Sigmoid colon (tissue), 7 donors: ENCODE results near the gene REV3L. TPM values are rescaled to one million over a fixed set of nuclear protein-coding genes. Genes with fewer than 3 reads are reported as not detected.

Experiments
- DNase-seq: peaks from one replicate; pipeline ENCODE4 v3.0.0-alpha.2; 2019
- H3K27ac ChIP-seq, 4 donors: fragments of 200-600 bp; sonication (generic); one replicate each; pipeline ENCODE4 v1.5.1; 2016 to 2019; ENCODE audit warnings: mild to moderate bottlenecking in 1 of 4
- H3K27me3 ChIP-seq, 3 donors: fragments of 200-600 bp; sonication (generic); one replicate each; pipeline ENCODE4 v1.5.1; 2019; ENCODE audit warnings: mild to moderate bottlenecking in 1 of 3
- H3K36me3 ChIP-seq, 4 donors: fragments of 200-600 bp; sonication (generic); one replicate each; pipeline ENCODE4 v1.5.1; 2016 to 2019
- H3K4me1 ChIP-seq, 4 donors: fragments of 200-600 bp; sonication (generic); one replicate each; pipeline ENCODE4 v1.5.1; 2017 to 2019
- H3K4me3 ChIP-seq, 4 donors: fragments of 200-600 bp; sonication (generic); one replicate each; pipeline ENCODE4 v1.5.1; 2017 to 2019; ENCODE audit warnings: mild to moderate bottlenecking in 2 of 4, moderate library complexity in 1 of 4
- H3K9me3 ChIP-seq, 4 donors: fragments of 200-600 bp in 3 of 4; sonication (generic) in 3 of 4; one replicate each; pipeline versions ENCODE4 v1.5.1 to v1.6.1; 2013 to 2019
- EP300 ChIP-seq, 4 donors: sonication (generic); formaldehyde crosslinking; IDR thresholded peaks; one replicate each; pipeline ENCODE4 v1.6.1; 2017; ENCODE audit warnings: antibody characterized with exemption in 4 of 4
- POLR2A ChIP-seq, 2 donors: fragments of 450-650 bp; IDR thresholded peaks; one replicate each; pipeline ENCODE4 v1.6.1; 2016; ENCODE audit warnings: antibody characterized with exemption in 2 of 2, mild to moderate bottlenecking in 2 of 2, moderate library complexity in 2 of 2
- POLR2AphosphoS5 ChIP-seq, 4 donors: sonication (generic); formaldehyde crosslinking; IDR thresholded peaks; one replicate each; pipeline ENCODE4 v1.6.1; 2017; ENCODE audit warnings: antibody characterized with exemption in 4 of 4
- WGBS, 2 donors: extraction: QIAGEN DNeasy Blood & Tissue Kit; methylation state at CpG; one replicate each; pipeline ENCODE4 v1.1.7; 2013; 5-methylcytosine and 5-hydroxymethylcytosine counted together
- intact Hi-C: fragments of 100-400 bp; cut with DNase I; formaldehyde crosslinking; loops from one replicate; pipeline ENCODE4 v1.15.1; 2023
- polyA plus RNA-seq, 3 donors: library from polyadenylated mRNA; stranded (reverse); fragments of 200-250 nt; gene quantifications; one replicate each; pipeline ENCODE4 v1.2.3, GENCODE V29; 2013
- total RNA-seq, 4 donors: library from RNA; depleted of rRNA; stranded (reverse); fragments of >200 nt; gene quantifications; one replicate each; pipeline ENCODE4 v1.1.0, GENCODE V29; 2016
- TF ChIP-seq, protein P1 (sequence below), 4 experiments: fragments of 450-650 bp in 3 of 4; fragments of 200-600 bp in 1 of 4; IDR thresholded peaks; one replicate each; pipeline ENCODE4 v1.5.1; 2016 to 2019; ENCODE audit warnings: antibody characterized with exemption in 4 of 4, mild to moderate bottlenecking in 3 of 4, moderate library complexity in 2 of 4
- donor health status: healthy with polysubstance abuse.
- donor health status: Bipolar disorder and iron deficiency.
- donor health status: healthy.

REV3L gene
- total and polyA plus RNA-seq, 7 donors: 3.0 to 122 (median 72.1) TPM

DNA sequence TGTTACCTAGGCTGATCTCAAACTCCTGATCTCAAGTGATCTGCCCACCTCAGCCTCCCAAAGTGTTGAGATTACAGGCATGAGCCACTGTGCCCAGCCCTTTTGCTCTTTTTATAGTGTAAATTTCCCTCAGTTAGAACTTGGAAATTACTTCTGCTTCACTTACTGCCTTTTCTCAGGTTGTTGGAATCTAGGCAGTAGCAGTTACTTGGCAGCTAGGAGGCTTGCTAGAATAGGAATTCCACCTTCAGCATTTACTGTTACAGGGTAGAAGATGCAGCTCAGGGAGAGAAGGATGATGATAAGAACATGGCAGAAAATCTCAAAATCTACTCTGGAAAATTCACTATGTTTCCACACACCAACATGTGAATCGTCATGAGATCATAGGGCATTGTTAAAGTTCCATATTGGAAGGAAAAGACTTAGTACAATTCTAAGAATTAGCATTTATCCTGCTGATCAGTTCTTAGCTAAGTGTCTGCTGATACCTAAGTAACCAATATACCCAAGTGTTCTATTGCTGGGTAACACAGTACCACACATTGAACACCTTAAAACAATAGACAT, 213.5 kb downstream of the REV3L start:
- TF ChIP-seq, protein P1, sequence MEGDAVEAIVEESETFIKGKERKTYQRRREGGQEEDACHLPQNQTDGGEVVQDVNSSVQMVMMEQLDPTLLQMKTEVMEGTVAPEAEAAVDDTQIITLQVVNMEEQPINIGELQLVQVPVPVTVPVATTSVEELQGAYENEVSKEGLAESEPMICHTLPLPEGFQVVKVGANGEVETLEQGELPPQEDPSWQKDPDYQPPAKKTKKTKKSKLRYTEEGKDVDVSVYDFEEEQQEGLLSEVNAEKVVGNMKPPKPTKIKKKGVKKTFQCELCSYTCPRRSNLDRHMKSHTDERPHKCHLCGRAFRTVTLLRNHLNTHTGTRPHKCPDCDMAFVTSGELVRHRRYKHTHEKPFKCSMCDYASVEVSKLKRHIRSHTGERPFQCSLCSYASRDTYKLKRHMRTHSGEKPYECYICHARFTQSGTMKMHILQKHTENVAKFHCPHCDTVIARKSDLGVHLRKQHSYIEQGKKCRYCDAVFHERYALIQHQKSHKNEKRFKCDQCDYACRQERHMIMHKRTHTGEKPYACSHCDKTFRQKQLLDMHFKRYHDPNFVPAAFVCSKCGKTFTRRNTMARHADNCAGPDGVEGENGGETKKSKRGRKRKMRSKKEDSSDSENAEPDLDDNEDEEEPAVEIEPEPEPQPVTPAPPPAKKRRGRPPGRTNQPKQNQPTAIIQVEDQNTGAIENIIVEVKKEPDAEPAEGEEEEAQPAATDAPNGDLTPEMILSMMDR (IDR thresholded peaks at IDR 0.05): no peak
- TF ChIP-seq EP300 (IDR thresholded peaks at IDR 0.05): no peak
- no peak for TF ChIP-seq POLR2A (IDR thresholded peaks at IDR 0.05)
- TF ChIP-seq POLR2AphosphoS5 (IDR thresholded peaks at IDR 0.05): no peak
- Histone ChIP-seq H3K9me3 (peaks cover 0 to 5% (median 4%) of the 10 kb centered on the region in 4 donors), H3K27ac (no peak overlapping the region), H3K27me3 (no peaks in the 10 kb centered on the region), H3K4me1 (peaks cover 0 to 8% (median 0%) of the 10 kb centered on the region in 4 donors), H3K4me3 (no peak overlapping the region), H3K36me3 (peaks cover 0 to 58% (median 13%) of the 10 kb centered on the region in 4 donors)
- DNase-seq: no peak
- WGBS, 2 donors: 98% methylated on average over 1 of the region's 1 CpG
- intact Hi-C loops: loop anchor here (10.0 kb wide), 1 partner anchor 75 kb away; no protein-coding TSS in a partner anchor

DNA sequence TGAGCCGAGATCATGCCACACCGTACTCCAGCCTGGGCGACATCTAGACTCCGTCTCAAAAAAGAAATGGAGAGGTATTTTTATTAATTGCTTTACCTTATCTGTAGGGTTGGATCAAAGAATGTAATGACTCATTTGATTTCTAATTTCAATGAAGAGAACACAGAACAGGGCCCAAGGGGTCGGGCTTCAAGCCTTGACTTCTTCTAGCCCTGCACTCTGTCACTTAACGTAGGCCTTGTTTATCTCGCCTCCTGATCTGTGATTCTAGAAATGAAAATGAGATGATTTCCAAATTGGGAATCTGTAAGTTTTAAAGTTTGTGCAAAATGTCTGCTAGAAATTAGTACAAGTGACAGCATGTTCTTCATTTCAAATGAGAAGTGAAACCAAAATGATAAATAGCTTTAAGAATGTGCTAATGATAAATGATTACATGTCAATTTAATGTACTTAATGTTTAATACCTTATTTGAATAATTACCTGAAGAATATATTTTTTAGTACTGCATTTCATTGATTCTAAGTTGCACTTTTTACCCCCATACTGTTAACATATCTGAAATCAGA, 215.2 kb downstream of the REV3L start:
- intact Hi-C loops: loop anchor here (10.0 kb wide), 1 partner anchor 77 kb away; no protein-coding TSS in a partner anchor
- Histone ChIP-seq H3K9me3 (no peaks in the 10 kb centered on the region), H3K27me3 (no peaks in the 10 kb centered on the region), H3K27ac (no peak overlapping the region), H3K4me1 (peaks cover 0 to 23% (median 0%) of the 10 kb centered on the region in 4 donors), H3K4me3 (no peak overlapping the region), H3K36me3 (peaks cover 0 to 53% (median 10%) of the 10 kb centered on the region in 4 donors)
- TF ChIP-seq, protein P1 (IDR thresholded peaks at IDR 0.05): no peak
- no peak for TF ChIP-seq EP300 (IDR thresholded peaks at IDR 0.05)
- no peak for TF ChIP-seq POLR2A (IDR thresholded peaks at IDR 0.05)
- no peak for TF ChIP-seq POLR2AphosphoS5 (IDR thresholded peaks at IDR 0.05)
- DNase-seq: no peak
- 95 to 97% methylated on average over 7 of the region's 7 CpGs for WGBS, 2 donors

DNA sequence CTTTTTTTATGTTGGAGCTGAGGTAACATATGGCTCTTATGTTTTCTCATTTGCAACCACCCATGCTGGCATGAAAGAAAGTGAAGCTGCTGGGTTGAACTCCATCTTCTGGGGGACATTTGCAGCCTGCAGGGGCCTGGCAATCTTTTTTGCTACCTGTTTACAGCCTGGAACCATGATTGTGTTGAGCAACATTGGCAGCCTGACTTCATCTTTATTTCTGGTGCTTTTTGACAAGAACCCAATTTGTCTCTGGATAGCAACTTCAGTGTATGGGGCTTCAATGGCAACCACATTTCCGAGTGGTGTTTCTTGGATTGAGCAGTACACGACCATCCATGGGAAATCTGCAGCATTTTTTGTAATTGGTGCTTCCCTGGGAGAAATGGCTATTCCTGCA, 216.7 kb downstream of the REV3L start:
- no peaks in the 10 kb centered on the region for H3K9me3 ChIP-seq
- no peak for DNase-seq
- H3K4me3 ChIP-seq: no peak overlapping the region
- TF ChIP-seq, protein P1 (IDR thresholded peaks at IDR 0.05): no peak
- no peak for TF ChIP-seq POLR2AphosphoS5 (IDR thresholded peaks at IDR 0.05)
- TF ChIP-seq POLR2A (IDR thresholded peaks at IDR 0.05): no peak
- no peak for TF ChIP-seq EP300 (IDR thresholded peaks at IDR 0.05)
- H3K27me3 ChIP-seq: no peaks in the 10 kb centered on the region
- intact Hi-C loops: loop anchor here (10.0 kb wide), 1 partner anchor 79 kb away; no protein-coding TSS in a partner anchor
- no peak overlapping the region for H3K27ac ChIP-seq
- H3K4me1 ChIP-seq: peaks cover 0 to 33% (median under 1%) of the 10 kb centered on the region in 4 donors
- H3K36me3 ChIP-seq: peaks cover 0 to 53% (median 10%) of the 10 kb centered on the region in 4 donors
- 97 to 98% methylated on average over 2 of the region's 2 CpGs for WGBS, 2 donors

DNA sequence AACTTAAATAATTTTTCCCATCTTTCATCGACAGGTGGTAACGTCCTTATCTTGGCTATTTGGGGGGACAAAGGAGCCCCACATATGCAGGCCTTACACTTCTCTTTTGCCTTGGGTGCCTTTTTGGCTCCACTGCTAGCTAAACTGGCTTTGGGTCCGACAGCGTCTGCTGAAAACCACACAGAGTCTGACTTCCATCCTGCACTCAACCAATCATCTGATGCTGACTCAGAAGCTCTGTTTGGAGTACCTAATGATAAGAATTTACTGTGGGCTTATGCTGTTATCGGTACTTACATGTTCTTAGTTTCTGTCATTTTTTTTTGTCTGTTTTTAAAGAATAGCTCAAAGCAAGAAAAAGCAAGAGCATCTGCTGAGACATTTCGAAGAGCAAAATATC, 217.2 kb downstream of the REV3L start:
- Histone ChIP-seq H3K4me3 (no peak overlapping the region), H3K27me3 (no peaks in the 10 kb centered on the region), H3K36me3 (peaks cover 0 to 53% (median 10%) of the 10 kb centered on the region in 4 donors), H3K4me1 (peaks cover 0 to 37% (median 3%) of the 10 kb centered on the region in 4 donors), H3K9me3 (no peaks in the 10 kb centered on the region), H3K27ac (no peak overlapping the region)
- TF ChIP-seq, protein P1 (IDR thresholded peaks at IDR 0.05): no peak
- TF ChIP-seq POLR2AphosphoS5 (IDR thresholded peaks at IDR 0.05) (no peak), POLR2A (IDR thresholded peaks at IDR 0.05) (no peak), EP300 (IDR thresholded peaks at IDR 0.05) (no peak)
- 92 to 96% methylated on average over 6 of the region's 6 CpGs for WGBS, 2 donors
- intact Hi-C loops: loop anchor here (10.0 kb wide), 1 partner anchor 79 kb away; no protein-coding TSS in a partner anchor
- no peak for DNase-seq
